ENCODE data around the gene ZNF689. TPM values are rescaled to one million over a fixed set of nuclear protein-coding genes. Genes with fewer than 3 reads are reported as not detected.

Gene ZNF689
- total RNA-seq, 1 donor from 2014 or later, result 13.8 TPM

DNA sequence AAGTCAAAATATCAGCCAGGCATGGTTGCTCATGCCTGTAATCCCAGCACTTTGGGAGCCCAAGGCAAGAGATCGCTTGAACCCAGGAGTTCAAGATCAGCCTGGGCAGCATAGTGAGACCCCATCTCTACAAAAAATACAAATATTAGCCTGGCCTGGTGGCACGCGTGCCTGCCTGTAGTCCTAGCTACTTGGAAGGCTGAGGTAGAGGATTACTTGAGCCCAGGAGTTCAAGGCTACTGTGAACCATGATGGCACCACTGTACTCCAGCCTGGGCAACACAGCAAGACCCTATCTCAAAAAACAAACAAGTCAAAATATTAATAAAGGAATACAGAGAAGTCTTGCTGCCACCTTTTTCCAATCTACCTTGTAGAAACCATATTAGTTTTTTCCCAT, 4.2 kb downstream of the ZNF689 start:
- peaks cover 2% of the 10 kb centered on the region for H3K36me3 ChIP-seq (ENCODE audit: control insufficient read depth, insufficient read depth, low read length)
- TF ChIP-seq, protein P1, sequence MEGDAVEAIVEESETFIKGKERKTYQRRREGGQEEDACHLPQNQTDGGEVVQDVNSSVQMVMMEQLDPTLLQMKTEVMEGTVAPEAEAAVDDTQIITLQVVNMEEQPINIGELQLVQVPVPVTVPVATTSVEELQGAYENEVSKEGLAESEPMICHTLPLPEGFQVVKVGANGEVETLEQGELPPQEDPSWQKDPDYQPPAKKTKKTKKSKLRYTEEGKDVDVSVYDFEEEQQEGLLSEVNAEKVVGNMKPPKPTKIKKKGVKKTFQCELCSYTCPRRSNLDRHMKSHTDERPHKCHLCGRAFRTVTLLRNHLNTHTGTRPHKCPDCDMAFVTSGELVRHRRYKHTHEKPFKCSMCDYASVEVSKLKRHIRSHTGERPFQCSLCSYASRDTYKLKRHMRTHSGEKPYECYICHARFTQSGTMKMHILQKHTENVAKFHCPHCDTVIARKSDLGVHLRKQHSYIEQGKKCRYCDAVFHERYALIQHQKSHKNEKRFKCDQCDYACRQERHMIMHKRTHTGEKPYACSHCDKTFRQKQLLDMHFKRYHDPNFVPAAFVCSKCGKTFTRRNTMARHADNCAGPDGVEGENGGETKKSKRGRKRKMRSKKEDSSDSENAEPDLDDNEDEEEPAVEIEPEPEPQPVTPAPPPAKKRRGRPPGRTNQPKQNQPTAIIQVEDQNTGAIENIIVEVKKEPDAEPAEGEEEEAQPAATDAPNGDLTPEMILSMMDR (IDR thresholded peaks at IDR 0.05; ENCODE audit: insufficient read depth, low read length, poor library complexity, severe bottlenecking), result no peak
- no peak overlapping the region for H3K4me3 ChIP-seq (ENCODE audit: low read depth, low read length)
- no peak for DNase-seq (ENCODE audit: low read depth)
- H3K27me3 ChIP-seq (ENCODE audit: control insufficient read depth, insufficient read depth, low read length), result no peaks in the 10 kb centered on the region

DNA sequence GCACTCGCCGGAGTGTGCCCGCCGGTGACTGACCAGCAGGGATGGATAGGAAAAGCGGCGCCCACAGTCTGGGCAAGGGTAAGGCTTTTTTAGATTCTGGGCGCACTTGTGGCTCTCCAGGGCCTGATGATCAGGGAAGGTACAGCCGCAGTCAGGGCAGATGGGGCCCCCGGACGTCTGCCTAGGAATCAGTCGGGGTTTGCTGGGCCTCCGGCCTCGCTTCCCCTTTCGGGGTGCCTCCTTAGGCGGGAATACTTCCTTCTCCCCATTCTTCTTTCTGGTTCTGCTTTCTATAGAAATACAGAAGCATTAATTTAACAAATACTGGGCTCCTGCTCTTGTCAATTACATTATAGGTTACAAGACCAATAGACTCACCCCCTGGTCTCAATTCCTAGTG, 5.0 kb downstream of the ZNF689 start:
- H3K4me3 ChIP-seq (ENCODE audit: low read depth, low read length), result no peak overlapping the region
- H3K36me3 ChIP-seq (ENCODE audit: control insufficient read depth, insufficient read depth, low read length), result peaks cover 2% of the 10 kb centered on the region
- TF ChIP-seq, protein P1 (IDR thresholded peaks at IDR 0.05; ENCODE audit: insufficient read depth, low read length, poor library complexity, severe bottlenecking), result no peak
- DNase-seq (ENCODE audit: low read depth), result no peak
- no peaks in the 10 kb centered on the region for H3K27me3 ChIP-seq (ENCODE audit: control insufficient read depth, insufficient read depth, low read length)

DNA sequence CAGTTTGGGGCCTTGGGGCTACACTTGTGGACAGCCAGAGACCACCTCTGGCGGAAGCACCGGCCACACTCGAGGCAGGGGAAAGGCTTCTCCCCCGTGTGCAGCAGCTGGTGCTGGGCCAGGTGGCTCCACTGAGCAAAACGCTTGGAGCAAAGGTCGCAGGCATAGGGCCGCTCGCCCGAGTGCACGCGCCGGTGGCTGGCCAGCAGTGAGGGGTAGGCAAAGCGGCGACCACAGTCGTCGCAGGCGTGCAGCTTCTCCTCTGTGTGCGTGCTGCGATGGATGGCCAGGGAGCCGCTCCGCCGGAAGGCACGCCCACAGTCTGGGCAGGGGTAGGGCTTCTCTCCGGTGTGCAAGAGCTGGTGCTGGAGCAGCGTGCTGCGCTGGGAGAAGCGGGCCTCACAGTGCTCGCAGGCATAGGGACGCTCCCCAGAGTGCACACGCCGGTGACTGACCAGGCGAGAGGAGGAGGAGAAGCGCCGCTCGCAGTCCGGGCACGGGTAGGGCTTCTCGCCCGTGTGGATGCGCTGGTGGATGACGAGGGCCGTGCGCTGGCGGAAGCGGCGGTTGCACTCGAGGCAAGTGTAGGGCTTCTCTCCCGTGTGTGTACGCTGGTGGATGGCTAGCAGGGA, 5.8 kb downstream of the ZNF689 start:
- Histone ChIP-seq H3K36me3 (ENCODE audit: control insufficient read depth, insufficient read depth, low read length) (peaks cover 2% of the 10 kb centered on the region), H3K27me3 (ENCODE audit: control insufficient read depth, insufficient read depth, low read length) (no peaks in the 10 kb centered on the region), H3K4me3 (ENCODE audit: low read depth, low read length) (no peak overlapping the region)
- DNase-seq (ENCODE audit: low read depth), result no peak
- TF ChIP-seq, protein P1 (IDR thresholded peaks at IDR 0.05; ENCODE audit: insufficient read depth, low read length, poor library complexity, severe bottlenecking), result no peak

DNA sequence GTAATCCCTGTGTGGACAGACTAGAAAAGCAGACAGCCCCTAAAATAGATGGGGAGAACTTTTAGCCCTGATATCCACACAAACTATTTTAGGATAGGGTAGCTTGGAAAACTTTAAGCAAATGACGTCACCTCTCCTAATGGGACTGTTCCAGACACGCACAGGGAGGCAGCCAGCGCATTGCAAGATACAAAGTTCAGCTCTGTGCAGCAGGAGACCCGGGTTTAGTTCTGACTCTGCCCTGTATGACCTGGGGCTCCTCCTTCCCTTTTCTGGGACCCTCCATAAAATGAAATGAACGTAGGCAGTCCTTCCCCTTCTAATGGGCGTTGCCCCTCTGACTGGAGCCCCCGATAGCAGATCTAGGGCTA, 6.3 kb downstream of the ZNF689 start:
- no peaks in the 10 kb centered on the region for H3K27me3 ChIP-seq (ENCODE audit: control insufficient read depth, insufficient read depth, low read length)
- DNase-seq (ENCODE audit: low read depth), result no peak
- no peak overlapping the region for H3K4me3 ChIP-seq (ENCODE audit: low read depth, low read length)
- TF ChIP-seq, protein P1 (IDR thresholded peaks at IDR 0.05; ENCODE audit: insufficient read depth, low read length, poor library complexity, severe bottlenecking), result no peak
- H3K36me3 ChIP-seq (ENCODE audit: control insufficient read depth, insufficient read depth, low read length), result peaks cover 2% of the 10 kb centered on the region

DNA sequence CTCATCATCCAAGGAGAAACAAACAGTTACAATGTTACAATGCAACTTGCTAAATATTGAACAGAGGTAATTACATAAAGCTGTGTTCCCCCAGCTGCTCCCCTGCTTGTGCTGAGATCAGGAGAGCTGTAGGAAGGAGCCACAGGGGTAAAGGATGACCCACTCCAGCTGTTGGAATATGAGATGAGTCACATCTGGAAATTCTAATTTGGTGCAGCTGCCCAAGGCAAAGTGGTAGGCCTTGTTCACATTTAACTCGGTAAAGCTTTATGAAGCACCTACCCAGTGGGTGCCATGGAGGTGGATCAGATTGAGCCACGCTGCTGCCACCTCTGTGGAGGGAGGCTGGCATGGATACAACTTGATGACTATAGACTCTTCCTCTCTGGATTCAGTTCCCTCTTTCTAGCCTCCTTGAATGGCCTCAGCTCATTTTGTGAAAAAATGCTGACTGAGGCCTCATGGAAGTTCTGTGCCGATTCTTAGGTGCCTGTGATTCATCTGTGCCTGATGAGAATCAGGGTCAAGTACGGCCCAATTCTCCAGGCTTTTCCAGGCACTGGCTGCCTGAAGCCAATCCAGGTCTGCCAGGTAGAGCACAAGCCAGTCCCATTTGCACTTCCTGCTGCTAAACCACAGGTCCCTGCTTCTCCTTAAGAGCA, 7.4 kb downstream of the ZNF689 start:
- Histone ChIP-seq H3K36me3 (ENCODE audit: control insufficient read depth, insufficient read depth, low read length) (peaks cover 2% of the 10 kb centered on the region), H3K4me3 (ENCODE audit: low read depth, low read length) (no peak overlapping the region), H3K27me3 (ENCODE audit: control insufficient read depth, insufficient read depth, low read length) (no peaks in the 10 kb centered on the region)
- no peak for DNase-seq (ENCODE audit: low read depth)
- TF ChIP-seq, protein P1 (IDR thresholded peaks at IDR 0.05; ENCODE audit: insufficient read depth, low read length, poor library complexity, severe bottlenecking), result no peak

DNA sequence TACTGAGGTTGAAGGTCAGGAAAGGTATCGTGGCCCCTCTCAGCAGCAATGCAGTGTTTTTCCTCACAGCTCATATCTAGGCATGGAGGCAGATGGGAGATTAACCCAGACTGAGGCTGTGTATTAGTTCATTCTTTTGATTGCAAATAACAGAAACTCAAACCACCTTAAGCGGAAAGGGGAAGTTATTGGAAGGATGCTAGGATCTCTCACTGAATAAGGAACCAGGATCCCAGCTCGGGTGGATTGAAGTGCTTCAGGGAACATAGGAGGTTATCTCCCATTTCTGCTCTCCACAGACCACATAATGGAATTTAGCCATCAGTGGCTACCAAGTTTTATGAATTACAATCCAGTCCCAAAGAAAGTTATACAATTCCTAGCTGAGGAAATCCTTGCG, 8.2 kb downstream of the ZNF689 start:
- no peak for DNase-seq (ENCODE audit: low read depth)
- TF ChIP-seq, protein P1 (IDR thresholded peaks at IDR 0.05; ENCODE audit: insufficient read depth, low read length, poor library complexity, severe bottlenecking), result no peak
- Histone ChIP-seq H3K36me3 (ENCODE audit: control insufficient read depth, insufficient read depth, low read length) (peaks cover 2% of the 10 kb centered on the region), H3K27me3 (ENCODE audit: control insufficient read depth, insufficient read depth, low read length) (no peaks in the 10 kb centered on the region), H3K4me3 (ENCODE audit: low read depth, low read length) (no peak overlapping the region)
